PFSK-1 (cell line): ENCODE results near the gene ERP27.

Source experiments
- FOXP2 ChIP-seq: optimal IDR thresholded peaks from 2 replicates; pipeline ENCODE3; 2011; ENCODE audit warnings: borderline replicate concordance, control low read depth, inconsistent platforms; ENCODE audit not compliant: insufficient read depth; ENCODE audit errors: extremely low read length, extremely low read depth
- POLR2AphosphoS5 ChIP-seq: IDR thresholded peaks from 2 replicates; pipeline ENCODE4 v1.6.1; 2012; ENCODE audit warnings: low read depth, mild to moderate bottlenecking, control low read depth, low read length, moderate library complexity
- SIN3A ChIP-seq: IDR thresholded peaks from 2 replicates; pipeline ENCODE4 v1.6.1; 2012; ENCODE audit warnings: mild to moderate bottlenecking, low read length, moderate library complexity, borderline replicate concordance; ENCODE audit not compliant: insufficient read depth
- TAF1 ChIP-seq: IDR thresholded peaks from 2 replicates; pipeline ENCODE4 v1.6.1; 2012; ENCODE audit warnings: low read length, control low read depth, borderline replicate concordance; ENCODE audit not compliant: insufficient read depth
- TF ChIP-seq, protein P1 (sequence below), 2 experiments: IDR thresholded peaks; 2 replicates each; pipeline versions ENCODE4 v1.6.1 to v1.8.0; 2011 to 2012; ENCODE audit warnings: low read depth in 2 of 2, low read length in 2 of 2, control low read depth in 1 of 2, inconsistent platforms in 1 of 2, mild to moderate bottlenecking in 1 of 2, moderate library complexity in 1 of 2; ENCODE audit not compliant: insufficient read depth in 1 of 2

ERP27 gene

GRCh38 chr12:14884458-14884878 is 53.9 kb downstream of the ERP27 start:
- TF ChIP-seq, protein P1, sequence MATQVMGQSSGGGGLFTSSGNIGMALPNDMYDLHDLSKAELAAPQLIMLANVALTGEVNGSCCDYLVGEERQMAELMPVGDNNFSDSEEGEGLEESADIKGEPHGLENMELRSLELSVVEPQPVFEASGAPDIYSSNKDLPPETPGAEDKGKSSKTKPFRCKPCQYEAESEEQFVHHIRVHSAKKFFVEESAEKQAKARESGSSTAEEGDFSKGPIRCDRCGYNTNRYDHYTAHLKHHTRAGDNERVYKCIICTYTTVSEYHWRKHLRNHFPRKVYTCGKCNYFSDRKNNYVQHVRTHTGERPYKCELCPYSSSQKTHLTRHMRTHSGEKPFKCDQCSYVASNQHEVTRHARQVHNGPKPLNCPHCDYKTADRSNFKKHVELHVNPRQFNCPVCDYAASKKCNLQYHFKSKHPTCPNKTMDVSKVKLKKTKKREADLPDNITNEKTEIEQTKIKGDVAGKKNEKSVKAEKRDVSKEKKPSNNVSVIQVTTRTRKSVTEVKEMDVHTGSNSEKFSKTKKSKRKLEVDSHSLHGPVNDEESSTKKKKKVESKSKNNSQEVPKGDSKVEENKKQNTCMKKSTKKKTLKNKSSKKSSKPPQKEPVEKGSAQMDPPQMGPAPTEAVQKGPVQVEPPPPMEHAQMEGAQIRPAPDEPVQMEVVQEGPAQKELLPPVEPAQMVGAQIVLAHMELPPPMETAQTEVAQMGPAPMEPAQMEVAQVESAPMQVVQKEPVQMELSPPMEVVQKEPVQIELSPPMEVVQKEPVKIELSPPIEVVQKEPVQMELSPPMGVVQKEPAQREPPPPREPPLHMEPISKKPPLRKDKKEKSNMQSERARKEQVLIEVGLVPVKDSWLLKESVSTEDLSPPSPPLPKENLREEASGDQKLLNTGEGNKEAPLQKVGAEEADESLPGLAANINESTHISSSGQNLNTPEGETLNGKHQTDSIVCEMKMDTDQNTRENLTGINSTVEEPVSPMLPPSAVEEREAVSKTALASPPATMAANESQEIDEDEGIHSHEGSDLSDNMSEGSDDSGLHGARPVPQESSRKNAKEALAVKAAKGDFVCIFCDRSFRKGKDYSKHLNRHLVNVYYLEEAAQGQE (IDR thresholded peaks at IDR 0.05; ENCODE audit: insufficient read depth in 1 of 2, low read depth in 2 of 2, low read length in 2 of 2) = no peak
- TF ChIP-seq TAF1 = no peak
- no peak for TF ChIP-seq SIN3A
- no peak for TF ChIP-seq POLR2AphosphoS5
- no peak for TF ChIP-seq FOXP2

DNA sequence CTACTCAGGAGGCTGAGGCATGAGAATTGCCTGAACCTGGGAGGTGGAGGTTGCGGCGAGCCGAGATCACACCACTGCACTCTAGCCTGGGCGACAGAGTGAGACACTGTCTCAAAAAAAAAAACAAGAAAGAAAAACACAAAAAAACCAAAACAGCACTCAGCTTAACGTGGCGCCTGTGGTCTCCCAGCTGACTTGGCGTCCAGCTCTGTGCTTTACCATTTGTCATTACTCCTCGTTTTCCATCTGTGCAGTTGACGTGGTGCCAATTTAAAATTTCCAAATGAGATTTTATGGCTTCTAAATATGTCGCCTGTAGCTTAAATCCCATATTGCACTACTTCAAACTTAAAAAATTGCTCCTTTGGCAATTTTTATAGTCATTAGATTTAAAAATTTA is 54.7 kb downstream of the ERP27 start:
- TF ChIP-seq, protein P1 (IDR thresholded peaks at IDR 0.05; ENCODE audit: insufficient read depth in 1 of 2, low read depth in 2 of 2, low read length in 2 of 2) = no peak
- 0 out of 2 replicates have a peak, but pooled peaks have one; percentile 26 for TF ChIP-seq SIN3A

DNA sequence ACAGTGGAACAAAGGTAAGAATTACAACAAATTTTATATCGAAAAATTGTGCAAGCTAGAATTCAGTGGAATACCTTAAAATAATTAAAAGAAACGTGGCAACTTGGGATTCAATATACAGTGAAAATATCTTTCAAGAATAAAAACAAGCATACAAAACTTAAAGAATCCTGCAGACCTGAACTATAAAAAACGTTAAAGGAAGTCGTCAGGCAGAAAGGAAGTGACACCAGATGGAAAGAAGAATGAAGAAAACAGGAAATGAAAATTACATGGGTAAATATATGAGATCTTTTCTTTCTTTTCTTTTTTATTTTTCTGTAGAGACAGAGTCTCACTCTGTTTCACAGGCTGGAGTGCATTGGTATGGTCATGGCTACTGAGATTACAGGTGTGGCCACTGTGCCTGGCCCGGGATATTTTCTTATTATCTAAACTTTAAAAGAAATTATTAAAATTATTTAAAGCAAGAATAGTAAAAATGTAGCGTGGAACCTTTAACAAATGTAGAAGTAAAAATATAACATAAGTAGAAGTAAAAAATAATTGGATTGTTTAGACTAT is 57.4 kb downstream of the ERP27 start:
- peak; percentile 83 for TF ChIP-seq POLR2AphosphoS5
- peak; percentile 79; the same call in 1 of the 2 replicates for TF ChIP-seq SIN3A
- TF ChIP-seq FOXP2 = no peak
- TF ChIP-seq TAF1 = no peak
- TF ChIP-seq, protein P1 (IDR thresholded peaks at IDR 0.05; ENCODE audit: insufficient read depth in 1 of 2, low read depth in 2 of 2, low read length in 2 of 2) = no peak

- TF ChIP-seq SIN3A = no peak
- no peak for TF ChIP-seq TAF1
- peak; percentile 14; the same call in 1 of the 2 replicates for TF ChIP-seq POLR2AphosphoS5
Measured at GRCh38 chr12:14879222-14879933, 59.0 kb downstream of the ERP27 start.

GRCh38 chr12:14878488-14878887 is 59.8 kb downstream of the ERP27 start:
- TF ChIP-seq, protein P1 (IDR thresholded peaks at IDR 0.05; ENCODE audit: insufficient read depth in 1 of 2, low read depth in 2 of 2, low read length in 2 of 2) = no peak
- TF ChIP-seq TAF1 (no peak), FOXP2 (no peak), POLR2AphosphoS5 (no peak), SIN3A (no peak)
